IgD-negative memory B cell (primary cell): ENCODE results near the gene WFDC11. TPM values are rescaled to one million over a fixed set of nuclear protein-coding genes. Genes with fewer than 3 reads are reported as not detected.

Source experiments
- polyA plus RNA-seq: library from polyadenylated mRNA; unstranded; fragments of 300-500 nt; fragmentation: Illumina TruSeq; gene quantifications from one replicate; pipeline ENCODE4 v1.2.3, GENCODE V29; 2021

WFDC11 gene
- polyA plus RNA-seq, 1 donor from 2014 or later, result not detected

Other genes with a start within 250 kb of the WFDC11 start
- gene WFDC2, start 200.5 kb downstream of the WFDC11 start, polyA plus RNA-seq, result 2.2 TPM
- not detected for gene SPINT3, start 154.6 kb downstream of the WFDC11 start, polyA plus RNA-seq
- gene WFDC6, start 130.8 kb downstream of the WFDC11 start, polyA plus RNA-seq, result not detected
- not detected for gene EPPIN, start 122.8 kb downstream of the WFDC11 start, polyA plus RNA-seq
- not detected for gene WFDC8, start 91.0 kb downstream of the WFDC11 start, polyA plus RNA-seq
- not detected for gene WFDC10A, start 40.5 kb downstream of the WFDC11 start, polyA plus RNA-seq
- not detected for gene WFDC9, start 39.0 kb downstream of the WFDC11 start, polyA plus RNA-seq
- gene WFDC13, start 31.8 kb upstream of the WFDC11 start, polyA plus RNA-seq, result not detected
- not detected for gene WFDC10B, start 34.8 kb upstream of the WFDC11 start, polyA plus RNA-seq
- gene SPINT4, start 52.1 kb upstream of the WFDC11 start, polyA plus RNA-seq, result not detected
- gene WFDC3, start 121.6 kb upstream of the WFDC11 start, polyA plus RNA-seq, result not detected
- 39.7 TPM for gene DNTTIP1, start 121.7 kb upstream of the WFDC11 start, polyA plus RNA-seq
- gene UBE2C, start 142.4 kb upstream of the WFDC11 start, polyA plus RNA-seq, result 0.46 TPM
- gene TNNC2, start 157.1 kb upstream of the WFDC11 start, polyA plus RNA-seq, result 3.2 TPM
- gene SNX21, start 163.6 kb upstream of the WFDC11 start, polyA plus RNA-seq, result 2.4 TPM
- 45.2 TPM for gene ACOT8, start 187.2 kb upstream of the WFDC11 start, polyA plus RNA-seq
- gene ZSWIM3, start 187.4 kb upstream of the WFDC11 start, polyA plus RNA-seq, result 3.0 TPM
- gene ZSWIM1, start 211.0 kb upstream of the WFDC11 start, polyA plus RNA-seq, result 5.8 TPM
- gene SPATA25, start 217.4 kb upstream of the WFDC11 start, polyA plus RNA-seq, result not detected
- gene NEURL2, start 221.0 kb upstream of the WFDC11 start, polyA plus RNA-seq, result 1.6 TPM
- gene CTSA, start 221.1 kb upstream of the WFDC11 start, polyA plus RNA-seq, result 107 TPM
- gene PLTP, start 241.9 kb upstream of the WFDC11 start, polyA plus RNA-seq, result 1.3 TPM